DOHH2 (cell line): ENCODE data around the gene LRRC43.

Experiments
- H3F3A ChIP-seq: fragments of 200-600 bp; sonication (generic), shearing (Covaris generic); 2 replicates; pipeline ENCODE4 v1.6.0; 2016; ENCODE audit warnings: antibody characterized with exemption, mild to moderate bottlenecking; ENCODE audit not compliant: control insufficient read depth, insufficient read depth
- H3K27ac ChIP-seq: fragments of 200-600 bp; sonication (generic); 2 replicates; pipeline ENCODE4 v1.5.1; 2014; ENCODE audit warnings: low read depth, mild to moderate bottlenecking, low read length, moderate library complexity
- H3K27me3 ChIP-seq: fragments of 200-600 bp; sonication (generic); 2 replicates; pipeline ENCODE4 v1.6.1; 2014; ENCODE audit warnings: mild to moderate bottlenecking, low read length, mixed read lengths; ENCODE audit not compliant: control insufficient read depth
- H3K36me3 ChIP-seq: fragments of 200-600 bp; sonication (generic); 2 replicates; pipeline ENCODE4 v1.6.1; 2014; ENCODE audit warnings: mild to moderate bottlenecking, low read length, moderate library complexity, mixed read lengths; ENCODE audit not compliant: control insufficient read depth
- H3K4me1 ChIP-seq: fragments of 200-600 bp; sonication (generic); 2 replicates; pipeline ENCODE4 v1.6.1; 2014; ENCODE audit warnings: mild to moderate bottlenecking, low read length, mixed read lengths; ENCODE audit not compliant: control insufficient read depth
- H3K4me2 ChIP-seq: fragments of 200-600 bp; sonication (generic); 2 replicates; pipeline ENCODE4 v1.6.0; 2014; ENCODE audit warnings: mild to moderate bottlenecking, low read length, moderate library complexity
- H3K4me3 ChIP-seq: fragments of 200-600 bp; sonication (generic); 2 replicates; pipeline ENCODE4 v1.5.1; 2014; ENCODE audit warnings: mild to moderate bottlenecking, low read length, mixed read lengths
- H3K79me2 ChIP-seq: fragments of 200-600 bp; sonication (generic); 2 replicates; pipeline ENCODE4 v1.6.1; 2014; ENCODE audit warnings: mild to moderate bottlenecking, low read length, mixed read lengths; ENCODE audit not compliant: control insufficient read depth
- H3K9me2 ChIP-seq: fragments of 200-600 bp; sonication (generic); replicated peaks from 2 replicates; pipeline ENCODE4 v1.6.1; 2014; ENCODE audit warnings: mild to moderate bottlenecking, low read length, mixed read lengths; ENCODE audit not compliant: control insufficient read depth
- H3K9me3 ChIP-seq: fragments of 200-600 bp; sonication (generic); 2 replicates; pipeline ENCODE4 v1.6.1; 2014; ENCODE audit warnings: antibody characterized with exemption, low read length, mixed read lengths; ENCODE audit not compliant: control insufficient read depth, insufficient read depth
- H4K20me1 ChIP-seq: fragments of 200-600 bp; sonication (generic); 2 replicates; pipeline ENCODE4 v1.6.0; 2014; ENCODE audit warnings: low read depth, mild to moderate bottlenecking, antibody characterized with exemption, low read length, moderate library complexity; ENCODE audit not compliant: control insufficient read depth, insufficient read depth
- CTCF ChIP-seq: fragments of 200-600 bp; sonication (generic); IDR thresholded peaks from one replicate; pipeline ENCODE4 v1.5.1; 2014; ENCODE audit warnings: antibody characterized with exemption, mild to moderate bottlenecking, low read depth, low read length; ENCODE audit not compliant: poor library complexity, severe bottlenecking
- EZH2phosphoT487 ChIP-seq: fragments of 200-600 bp; sonication (generic); IDR thresholded peaks from 2 replicates; pipeline ENCODE4 v1.6.1; 2017; ENCODE audit warnings: borderline replicate concordance, mild to moderate bottlenecking, antibody characterized with exemption, low read length, moderate library complexity, mixed read lengths

LRRC43 gene

GRCh38 chr12:122145505-122146330 is 37.2 kb upstream of the LRRC43 start:
- Histone ChIP-seq H3K4me1 (no peaks in the 10 kb centered on the region), H3K27ac (no peak overlapping the region), H3K9me2 (no peaks in the 10 kb centered on the region), H3K79me2 (no peaks in the 10 kb centered on the region), H3K4me2 (no peak overlapping the region), H4K20me1 (no peaks in the 10 kb centered on the region), H3K27me3 (no peaks in the 10 kb centered on the region), H3K4me3 (no peak overlapping the region), H3F3A (no peaks in the 10 kb centered on the region), H3K36me3 (peaks cover 21% of the 10 kb centered on the region), H3K9me3 (no peaks in the 10 kb centered on the region)
- TF ChIP-seq EZH2phosphoT487, result no peak
- TF ChIP-seq CTCF, result no peak

- Histone ChIP-seq H3K79me2 (no peaks in the 10 kb centered on the region), H3K4me1 (no peaks in the 10 kb centered on the region), H3K27me3 (no peaks in the 10 kb centered on the region), H3K4me2 (no peak overlapping the region), H3K27ac (no peak overlapping the region), H3F3A (no peaks in the 10 kb centered on the region), H3K36me3 (peaks cover under 1% of the 10 kb centered on the region; the same call in 1 of the 2 replicates), H3K4me3 (no peak overlapping the region), H3K9me3 (no peaks in the 10 kb centered on the region), H4K20me1 (no peaks in the 10 kb centered on the region), H3K9me2 (no peaks in the 10 kb centered on the region)
- TF ChIP-seq CTCF (no peak), EZH2phosphoT487 (no peak)
Observed at GRCh38 chr12:122147514-122148290, 35.2 kb upstream of the LRRC43 start.

- H4K20me1 ChIP-seq, result no peaks in the 10 kb centered on the region
- TF ChIP-seq EZH2phosphoT487 (no peak), CTCF (no peak)
- no peaks in the 10 kb centered on the region for H3F3A ChIP-seq
- no peaks in the 10 kb centered on the region for H3K27me3 ChIP-seq
- H3K4me3 ChIP-seq, result no peak overlapping the region
- no peaks in the 10 kb centered on the region for H3K4me1 ChIP-seq
- H3K9me3 ChIP-seq, result no peaks in the 10 kb centered on the region
- no peaks in the 10 kb centered on the region for H3K9me2 ChIP-seq
- H3K4me2 ChIP-seq, result no peak overlapping the region
- no peaks in the 10 kb centered on the region for H3K79me2 ChIP-seq
- no peaks in the 10 kb centered on the region for H3K36me3 ChIP-seq
- no peak overlapping the region for H3K27ac ChIP-seq
Observed at GRCh38 chr12:122148657-122149056, 34.3 kb upstream of the LRRC43 start.
